Aorta (tissue), 5 donors: Measurements from ENCODE around the gene PIK3C2G. TPM values are rescaled to one million over a fixed set of nuclear protein-coding genes. Genes with fewer than 3 reads are reported as not detected.

Experiments used
- ATAC-seq: fragments of 200-7000 bp; cut with Tn5 transposase; one replicate; pipeline ENCODE4 v1.9.1; 2022; ENCODE audit warnings: moderate library complexity; ENCODE audit not compliant: low FRiP score
- DNase-seq, 2 donors: peaks; one replicate each; pipeline ENCODE4 v3.0.0-alpha.2; 2020
- H3K27ac ChIP-seq, 2 donors: one replicate each; pipeline ENCODE4 v1.5.1; 2013; ENCODE audit warnings: low read length in 2 of 2, mild to moderate bottlenecking in 2 of 2, moderate library complexity in 2 of 2, control low read depth in 1 of 2, inconsistent platforms in 1 of 2, low read depth in 1 of 2
- H3K27me3 ChIP-seq, 2 donors: one replicate each; pipeline ENCODE4 v1.6.1; 2013; ENCODE audit warnings: control low read depth in 1 of 2, low read length in 1 of 2, mild to moderate bottlenecking in 1 of 2, moderate library complexity in 1 of 2; ENCODE audit not compliant: insufficient read depth in 2 of 2, control insufficient read depth in 1 of 2
- H3K36me3 ChIP-seq, 2 donors: one replicate each; pipeline ENCODE4 v1.6.1; 2013; ENCODE audit warnings: control low read depth in 1 of 2, low read length in 1 of 2, mild to moderate bottlenecking in 1 of 2; ENCODE audit not compliant: insufficient read depth in 2 of 2, control insufficient read depth in 1 of 2
- H3K4me1 ChIP-seq, 2 donors: one replicate each; pipeline ENCODE4 v1.6.1; 2013; ENCODE audit warnings: low read length in 2 of 2, control low read depth in 1 of 2, mild to moderate bottlenecking in 1 of 2, moderate library complexity in 1 of 2; ENCODE audit not compliant: insufficient read depth in 2 of 2, control insufficient read depth in 1 of 2
- H3K4me3 ChIP-seq, 2 donors: one replicate each; pipeline ENCODE4 v1.5.1; 2013; ENCODE audit warnings: low read length in 2 of 2, control low read depth in 1 of 2, mild to moderate bottlenecking in 1 of 2
- H3K9me3 ChIP-seq: one replicate; pipeline ENCODE4 v1.6.1; 2013; ENCODE audit warnings: mild to moderate bottlenecking, low read length; ENCODE audit not compliant: control insufficient read depth
- WGBS, 2 donors: extraction: QIAGEN DNeasy Blood & Tissue Kit; methylation state at CpG; one replicate each; pipeline ENCODE4 v1.1.7; 2013; 5-methylcytosine and 5-hydroxymethylcytosine counted together
- intact Hi-C, 2 donors: fragments of 100-400 bp; cut with DNase I; formaldehyde crosslinking; loops; one replicate each; pipeline versions ENCODE4 v1.14.2 to v1.15.0; 2022
- polyA plus RNA-seq, 2 donors: library from polyadenylated mRNA; stranded (reverse); fragments of 200-250 nt; gene quantifications; one replicate each; pipeline ENCODE4 v1.2.3, GENCODE V29; 2013
- total RNA-seq, 2 donors: library from RNA; stranded (reverse); fragmentation: NEBNext Ultra II Directional; extraction: Animal tissue kit (Norgen Biotek cat#: 25700); gene quantifications; one replicate each; pipeline ENCODE4 v1.2.1, GENCODE V29; 2021
- donor health status: healthy with polysubstance abuse.
- donor health status: Bipolar disorder and iron deficiency.
- donor health status: DM: no; HTN: no; CAD: no.
- donor health status: DM: no; HTN: no; CAD: no.
- donor health status: DM: yes; HTN: yes; CAD: no.

PIK3C2G gene
- total and polyA plus RNA-seq, 4 donors: 0.15 to 0.63 TPM; not detected in 2

DNA sequence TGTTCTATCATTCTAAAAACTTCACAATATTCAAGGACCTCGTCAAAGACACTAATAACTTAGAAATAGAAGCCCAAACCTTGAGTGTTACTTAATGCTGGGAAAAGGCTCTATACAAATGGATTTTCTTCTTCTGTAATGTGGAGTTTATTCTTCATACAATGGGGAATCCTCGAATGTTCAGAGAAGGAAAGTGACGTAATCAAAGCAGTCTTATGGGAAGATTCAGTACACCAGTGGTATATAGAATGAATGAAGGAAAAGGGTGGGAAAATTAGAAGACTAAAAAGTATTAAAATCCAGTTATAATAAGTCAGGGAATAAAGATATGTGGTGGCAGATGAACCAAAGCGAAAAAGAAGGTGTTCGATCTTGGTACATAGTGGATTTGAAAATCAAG is 370.0 kb downstream of the PIK3C2G start:
- Histone ChIP-seq H3K4me3 (no peak overlapping the region), H3K4me1 (no peaks in the 10 kb centered on the region), H3K27me3 (no peaks in the 10 kb centered on the region), H3K27ac (no peak overlapping the region), H3K9me3 (no peaks in the 10 kb centered on the region), H3K36me3 (no peaks in the 10 kb centered on the region)
- no peak for DNase-seq
- intact Hi-C loops: no loop called here
- WGBS, 2 donors: 88 to 90% methylated on average over 5 of the region's 5 CpGs
- no peak for ATAC-seq

DNA sequence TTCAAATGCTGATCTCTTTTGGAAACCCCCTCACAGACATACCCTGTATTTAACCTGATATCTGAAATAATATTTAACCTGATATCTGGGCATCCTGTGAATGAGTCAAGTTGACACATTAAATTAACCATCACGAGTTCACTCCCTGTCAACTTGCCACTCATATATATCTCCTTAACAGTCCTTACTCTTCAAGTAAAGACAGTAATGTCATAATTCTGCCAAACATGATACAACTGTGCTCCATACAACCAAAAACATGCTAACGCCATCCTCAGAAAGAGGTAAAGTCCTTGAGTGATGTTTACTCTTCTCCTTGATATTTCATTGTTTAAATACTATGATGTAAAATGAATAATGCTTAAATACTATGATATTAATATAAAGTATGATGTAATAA is 371.5 kb downstream of the PIK3C2G start:
- H3K4me1 ChIP-seq: no peaks in the 10 kb centered on the region
- H3K4me3 ChIP-seq: no peak overlapping the region
- no peaks in the 10 kb centered on the region for H3K27me3 ChIP-seq
- 71 to 72% methylated on average over 2 of the region's 2 CpGs for WGBS, 2 donors
- peaks cover 1% of the 10 kb centered on the region for H3K9me3 ChIP-seq
- intact Hi-C loops: no loop called here
- no peak for DNase-seq
- H3K36me3 ChIP-seq: no peaks in the 10 kb centered on the region
- no peak for ATAC-seq
- no peak overlapping the region for H3K27ac ChIP-seq

DNA sequence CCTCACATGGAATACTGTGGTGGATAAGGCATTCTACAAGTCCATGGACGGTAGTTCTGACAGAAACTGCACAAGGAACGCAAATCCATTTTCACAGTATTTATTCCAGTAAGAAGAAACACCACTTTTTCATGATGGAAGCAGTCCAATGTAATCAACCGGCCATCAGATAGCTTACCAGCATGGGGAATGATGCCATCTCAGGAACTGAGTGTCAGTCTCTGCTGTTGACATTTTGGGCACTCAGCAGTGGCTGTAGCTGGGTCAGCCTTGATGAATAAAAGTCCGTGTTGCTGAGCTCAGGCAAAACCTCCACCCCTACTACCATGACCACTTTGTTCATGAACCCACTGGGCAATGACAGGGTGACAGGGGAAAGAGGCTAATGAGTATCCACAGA is 373.1 kb downstream of the PIK3C2G start:
- Histone ChIP-seq H3K36me3 (no peaks in the 10 kb centered on the region), H3K27ac (no peak overlapping the region), H3K4me1 (no peaks in the 10 kb centered on the region), H3K9me3 (peaks cover 1% of the 10 kb centered on the region), H3K27me3 (no peaks in the 10 kb centered on the region), H3K4me3 (no peak overlapping the region)
- DNase-seq: no peak
- 58 to 61% methylated on average over 4 of the region's 4 CpGs for WGBS, 2 donors
- no peak for ATAC-seq
- intact Hi-C loops: no loop called here

DNA sequence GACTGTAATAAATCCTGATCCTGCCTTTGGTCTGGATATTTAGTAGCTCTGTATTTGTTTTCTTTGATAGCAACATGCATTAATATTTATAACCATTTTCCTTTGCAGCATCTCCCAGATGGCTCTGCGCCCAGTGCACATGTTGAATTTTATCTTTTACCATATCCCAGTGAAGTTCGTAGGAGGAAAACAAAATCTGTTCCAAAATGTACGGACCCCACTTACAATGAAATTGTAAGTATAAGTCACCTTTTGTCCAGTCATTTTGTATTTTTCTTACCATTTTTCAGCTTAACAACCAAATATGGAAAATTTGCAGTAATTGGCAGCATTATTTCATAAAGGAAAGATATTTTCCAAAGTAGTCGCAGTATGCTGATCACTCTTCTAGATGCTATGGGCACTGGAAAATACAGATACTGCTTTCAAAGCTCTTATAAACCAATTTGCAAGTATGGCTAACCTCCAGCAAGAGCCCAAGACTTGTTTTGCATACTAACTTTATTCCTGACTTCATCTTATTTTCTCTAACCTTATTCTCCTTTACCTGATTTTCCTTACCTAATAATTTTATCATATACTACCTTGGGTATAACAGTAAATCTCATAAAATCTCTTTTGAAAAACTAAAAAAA is 379.1 kb downstream of the PIK3C2G start:
- H3K4me1 ChIP-seq: no peaks in the 10 kb centered on the region
- H3K4me3 ChIP-seq: no peak overlapping the region
- intact Hi-C loops: no loop called here
- no peak for DNase-seq
- H3K27ac ChIP-seq: no peak overlapping the region
- 50% methylated on average over 4 of the region's 4 CpGs for WGBS, 2 donors
- H3K36me3 ChIP-seq: no peaks in the 10 kb centered on the region
- no peaks in the 10 kb centered on the region for H3K27me3 ChIP-seq
- peaks cover 1% of the 10 kb centered on the region for H3K9me3 ChIP-seq
- ATAC-seq: no peak

DNA sequence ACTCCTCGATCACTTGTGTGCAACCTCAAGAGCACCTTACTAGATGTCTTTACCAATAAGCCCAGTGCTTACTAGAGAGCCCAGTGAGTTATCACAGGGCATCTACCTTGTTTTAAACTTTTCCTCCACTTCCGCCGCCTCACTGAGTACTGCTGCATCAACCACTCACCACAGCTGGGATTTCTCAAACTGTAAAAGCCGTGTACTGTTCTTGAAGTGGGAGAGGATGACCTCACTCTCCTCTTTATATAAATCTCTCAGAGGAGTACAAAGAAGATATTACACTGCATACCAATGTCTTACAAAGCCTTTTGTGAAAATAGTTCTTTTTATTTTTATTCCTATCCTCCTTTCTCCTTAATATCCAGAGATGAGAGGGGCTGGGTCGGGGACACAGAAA is 382.4 kb downstream of the PIK3C2G start:
- no peak for ATAC-seq
- H3K27me3 ChIP-seq: no peaks in the 10 kb centered on the region
- H3K36me3 ChIP-seq: no peaks in the 10 kb centered on the region
- intact Hi-C loops: no loop called here
- no peak overlapping the region for H3K27ac ChIP-seq
- 61 to 63% methylated on average over 5 of the region's 5 CpGs for WGBS, 2 donors
- H3K4me1 ChIP-seq: no peaks in the 10 kb centered on the region
- no peaks in the 10 kb centered on the region for H3K9me3 ChIP-seq
- no peak for DNase-seq
- H3K4me3 ChIP-seq: no peak overlapping the region

- Histone ChIP-seq H3K27ac (no peak overlapping the region), H3K9me3 (no peaks in the 10 kb centered on the region), H3K27me3 (no peaks in the 10 kb centered on the region), H3K4me1 (no peaks in the 10 kb centered on the region), H3K36me3 (no peaks in the 10 kb centered on the region), H3K4me3 (no peak overlapping the region)
- DNase-seq (no peak), ATAC-seq (no peak)
- 84 to 87% methylated on average over 3 of the region's 3 CpGs for WGBS, 2 donors
- intact Hi-C loops: no loop called here
These were observed 383.2 kb downstream of the PIK3C2G start for GRCh38 chr12:18644564-18644963.

GRCh38 chr12:18646286-18646890 is 385.1 kb downstream of the PIK3C2G start:
- intact Hi-C loops: no loop called here
- H3K4me1 ChIP-seq: no peaks in the 10 kb centered on the region
- no peaks in the 10 kb centered on the region for H3K36me3 ChIP-seq
- ATAC-seq (no peak), DNase-seq (no peak)
- H3K27ac ChIP-seq: no peak overlapping the region
- 75 to 79% methylated on average over 6 of the region's 6 CpGs for WGBS, 2 donors
- H3K27me3 ChIP-seq: no peaks in the 10 kb centered on the region
- H3K4me3 ChIP-seq: no peak overlapping the region
- H3K9me3 ChIP-seq: no peaks in the 10 kb centered on the region

GRCh38 chr12:18651525-18651924 is 390.2 kb downstream of the PIK3C2G start:
- Histone ChIP-seq H3K9me3 (no peaks in the 10 kb centered on the region), H3K4me1 (no peaks in the 10 kb centered on the region), H3K27me3 (no peaks in the 10 kb centered on the region), H3K27ac (no peak overlapping the region), H3K36me3 (no peaks in the 10 kb centered on the region), H3K4me3 (no peak overlapping the region)
- DNase-seq (no peak), ATAC-seq (no peak)
- intact Hi-C loops: no loop called here
- WGBS, 2 donors: 87 to 93% methylated on average over 2 of the region's 2 CpGs

GRCh38 chr12:18652596-18652995 is 391.3 kb downstream of the PIK3C2G start:
- no peak for DNase-seq
- H3K4me1 ChIP-seq: no peaks in the 10 kb centered on the region
- no peaks in the 10 kb centered on the region for H3K36me3 ChIP-seq
- no peaks in the 10 kb centered on the region for H3K27me3 ChIP-seq
- no peak overlapping the region for H3K4me3 ChIP-seq
- no peak for ATAC-seq
- no peaks in the 10 kb centered on the region for H3K9me3 ChIP-seq
- H3K27ac ChIP-seq: no peak overlapping the region
- intact Hi-C loops: no loop called here
